Endothelial cell of umbilical vein (primary cell): Measurements from ENCODE around the gene KLHL17.

Experiments used
- EZH2 ChIP-seq: IDR thresholded peaks from 2 replicates; pipeline ENCODE4 v1.6.1; 2012; ENCODE audit warnings: borderline replicate concordance, low read depth, mild to moderate bottlenecking, moderate library complexity, low read length, inconsistent platforms; ENCODE audit not compliant: severe bottlenecking
- FOS ChIP-seq: IDR thresholded peaks from 2 replicates; pipeline ENCODE4 v1.6.1; 2011; ENCODE audit warnings: mild to moderate bottlenecking, low read length, moderate library complexity, borderline replicate concordance; ENCODE audit not compliant: insufficient read depth
- POLR2A ChIP-seq: IDR thresholded peaks from 2 replicates; pipeline ENCODE4 v1.6.1; 2012; ENCODE audit warnings: low read depth, mild to moderate bottlenecking, control low read depth, low read length
- POLR2AphosphoS5 ChIP-seq: IDR thresholded peaks from 2 replicates; pipeline ENCODE4 v1.6.1; 2012; ENCODE audit warnings: low read depth, mild to moderate bottlenecking, control low read depth, low read length, moderate library complexity; ENCODE audit not compliant: insufficient read depth
- TF ChIP-seq, protein P1 (sequence below), 2 donors: IDR thresholded peaks; 1 replicate in 1 of 2; 2 replicates in 1 of 2; pipeline ENCODE4 v1.5.1; 2011; ENCODE audit warnings: low read length in 2 of 2, mild to moderate bottlenecking in 2 of 2, moderate library complexity in 2 of 2, control low read depth in 1 of 2, inconsistent platforms in 1 of 2, low read depth in 1 of 2; ENCODE audit not compliant: insufficient read depth in 1 of 2; ENCODE audit errors: extremely low read depth in 1 of 2

- TF ChIP-seq FOS (no peak), EZH2 (no peak), POLR2A (no peak), POLR2AphosphoS5 (no peak)
- TF ChIP-seq, protein P1, sequence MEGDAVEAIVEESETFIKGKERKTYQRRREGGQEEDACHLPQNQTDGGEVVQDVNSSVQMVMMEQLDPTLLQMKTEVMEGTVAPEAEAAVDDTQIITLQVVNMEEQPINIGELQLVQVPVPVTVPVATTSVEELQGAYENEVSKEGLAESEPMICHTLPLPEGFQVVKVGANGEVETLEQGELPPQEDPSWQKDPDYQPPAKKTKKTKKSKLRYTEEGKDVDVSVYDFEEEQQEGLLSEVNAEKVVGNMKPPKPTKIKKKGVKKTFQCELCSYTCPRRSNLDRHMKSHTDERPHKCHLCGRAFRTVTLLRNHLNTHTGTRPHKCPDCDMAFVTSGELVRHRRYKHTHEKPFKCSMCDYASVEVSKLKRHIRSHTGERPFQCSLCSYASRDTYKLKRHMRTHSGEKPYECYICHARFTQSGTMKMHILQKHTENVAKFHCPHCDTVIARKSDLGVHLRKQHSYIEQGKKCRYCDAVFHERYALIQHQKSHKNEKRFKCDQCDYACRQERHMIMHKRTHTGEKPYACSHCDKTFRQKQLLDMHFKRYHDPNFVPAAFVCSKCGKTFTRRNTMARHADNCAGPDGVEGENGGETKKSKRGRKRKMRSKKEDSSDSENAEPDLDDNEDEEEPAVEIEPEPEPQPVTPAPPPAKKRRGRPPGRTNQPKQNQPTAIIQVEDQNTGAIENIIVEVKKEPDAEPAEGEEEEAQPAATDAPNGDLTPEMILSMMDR (IDR thresholded peaks at IDR 0.05; ENCODE audit: extremely low read depth in 1 of 2, insufficient read depth in 1 of 2, low read depth in 1 of 2, low read length in 2 of 2): no peak
Observed at GRCh38 chr1:930633-931138, 29.7 kb upstream of the KLHL17 start.
